GM18873 (cell line): Measurements from ENCODE around the gene HSPA9.

Experiments
- ATAC-seq: cut with Tn5 transposase; IDR thresholded peaks from one replicate; pipeline ENCODE4 v1.9.1; 2021; ENCODE audit warnings: mild to moderate bottlenecking, moderate library complexity, moderate number of reproducible peaks; ENCODE audit not compliant: unreplicated experiment, low FRiP score

The HSPA9 gene

GRCh38 chr5:138596105-138596881 is 21.1 kb upstream of the HSPA9 start:
- no peak for ATAC-seq

GRCh38 chr5:138595180-138595795 is 20.1 kb upstream of the HSPA9 start:
- no peak for ATAC-seq

GRCh38 chr5:138594305-138595058 is 19.3 kb upstream of the HSPA9 start:
- ATAC-seq: no peak

- no peak for ATAC-seq
These were observed 13.0 kb upstream of the HSPA9 start for GRCh38 chr5:138588013-138588788.

DNA sequence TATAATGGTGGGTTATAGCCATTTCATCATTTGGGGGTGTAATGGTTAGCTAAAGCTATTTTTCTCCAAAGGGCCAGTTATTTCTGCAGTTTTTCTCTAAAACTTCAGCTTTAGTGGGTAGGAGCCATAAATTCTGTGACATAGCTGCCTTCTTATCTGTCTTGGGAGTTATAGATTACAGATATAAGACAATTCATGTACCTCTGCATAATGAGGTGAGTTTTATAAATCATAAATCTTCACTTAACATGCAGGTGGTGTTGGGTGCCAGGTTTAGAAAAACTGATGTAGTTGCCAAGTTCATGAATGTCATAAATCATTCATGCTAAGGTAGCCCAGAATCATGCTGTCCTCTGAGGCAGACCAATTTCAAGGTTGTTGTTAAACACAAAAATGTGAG is 10.0 kb upstream of the HSPA9 start:
- no peak for ATAC-seq

DNA sequence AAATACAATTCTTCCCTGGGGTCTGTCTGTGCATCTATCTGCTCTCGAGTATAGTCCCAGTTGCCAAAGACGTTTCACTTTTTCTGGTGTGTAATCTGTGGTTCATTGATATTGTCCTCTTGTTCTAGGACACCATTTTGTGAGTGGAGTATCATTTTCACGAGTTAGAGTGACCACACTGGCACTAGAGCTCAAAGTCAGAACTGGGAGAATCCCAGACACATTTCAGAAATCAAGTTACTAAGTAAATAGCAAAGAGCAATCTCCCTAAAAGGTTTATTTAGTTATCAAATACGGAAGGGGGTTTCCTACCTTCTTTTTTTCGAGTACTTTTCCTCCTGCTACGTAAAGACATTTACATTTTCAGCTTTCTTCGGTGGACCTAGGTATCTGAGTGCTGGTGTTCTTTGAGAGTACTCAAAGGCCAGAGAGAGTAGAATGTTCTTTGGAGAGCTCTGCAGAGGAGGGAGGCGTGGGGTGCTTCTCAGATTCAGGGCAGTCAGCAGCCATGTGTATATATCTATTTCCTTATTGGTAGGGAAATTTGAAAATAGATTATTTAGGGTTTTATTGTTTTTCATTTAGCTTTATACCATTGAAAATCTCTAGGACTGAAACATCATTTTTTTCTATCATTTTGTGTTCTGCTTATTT is 8.9 kb upstream of the HSPA9 start:
- no peak for ATAC-seq

GRCh38 chr5:138582959-138583358 is 7.8 kb upstream of the HSPA9 start:
- ATAC-seq: no peak

DNA sequence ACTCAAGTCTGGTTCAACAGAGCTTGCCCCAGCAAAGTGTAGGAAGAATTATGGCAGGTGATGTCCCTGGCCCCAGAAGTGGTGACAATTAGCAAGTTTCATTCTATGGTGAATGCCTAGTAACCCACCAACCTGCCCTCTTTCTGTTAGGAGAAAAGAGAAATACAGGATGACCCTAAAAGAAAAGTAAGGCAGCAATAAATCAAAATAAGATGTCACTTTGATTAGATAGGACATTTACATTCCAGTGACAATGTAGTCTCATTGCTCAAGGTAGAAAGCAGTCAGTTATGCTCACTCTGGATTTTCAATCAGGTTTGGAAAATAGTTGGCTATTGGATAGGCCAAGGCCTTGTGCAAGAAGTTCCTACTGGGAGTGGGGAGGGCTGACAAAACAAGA is 5.6 kb upstream of the HSPA9 start:
- ATAC-seq: no peak

GRCh38 chr5:138580001-138580400 is 4.8 kb upstream of the HSPA9 start:
- ATAC-seq: no peak

DNA sequence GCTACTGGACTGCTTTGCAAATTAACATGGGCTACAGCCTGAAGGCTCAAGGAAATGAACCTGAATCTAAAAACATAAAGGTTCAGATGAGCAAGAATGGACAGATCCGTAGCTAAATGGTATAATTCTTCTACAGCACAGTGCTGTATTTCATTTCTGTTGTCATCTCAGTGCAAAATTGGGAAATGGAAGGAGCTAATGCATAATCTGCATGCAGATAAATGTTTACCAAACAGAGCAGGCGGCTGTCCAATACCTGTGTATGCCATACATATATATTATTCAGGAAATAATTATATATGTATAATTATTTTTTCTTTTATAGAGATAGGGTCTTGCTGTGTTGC is 4.3 kb upstream of the HSPA9 start:
- no peak for ATAC-seq

- no peak for ATAC-seq
These were observed 2.3 kb upstream of the HSPA9 start for GRCh38 chr5:138577452-138577851.

DNA sequence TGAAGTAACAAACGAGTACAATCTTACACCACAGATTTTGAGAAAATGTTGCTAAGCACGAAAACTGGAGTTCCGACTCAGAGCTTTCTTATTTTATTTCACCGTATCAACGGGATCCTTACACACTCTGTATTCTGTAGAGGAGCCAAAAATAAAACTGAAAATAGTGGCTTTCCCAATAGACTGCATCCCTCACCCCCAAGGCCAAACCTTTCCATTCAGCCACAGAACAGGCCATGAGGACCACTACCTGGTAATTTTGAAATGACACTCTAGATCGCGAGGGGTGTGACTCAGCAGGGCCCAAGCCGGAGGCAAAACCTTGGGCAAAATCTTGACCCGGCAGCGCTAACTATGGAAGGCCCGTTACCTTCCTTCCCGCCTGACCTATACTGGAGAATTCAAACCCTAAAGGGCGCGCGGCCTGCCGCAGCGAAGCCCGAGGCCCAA is 432 bp downstream of the HSPA9 start:
- no peak for ATAC-seq

- no peak for ATAC-seq
These were observed 1.1 kb downstream of the HSPA9 start for GRCh38 chr5:138573949-138574670.

- no peak for ATAC-seq
These were observed 2.0 kb downstream of the HSPA9 start for GRCh38 chr5:138573223-138573622.

GRCh38 chr5:138570871-138571270 is 4.3 kb downstream of the HSPA9 start:
- no peak for ATAC-seq

DNA sequence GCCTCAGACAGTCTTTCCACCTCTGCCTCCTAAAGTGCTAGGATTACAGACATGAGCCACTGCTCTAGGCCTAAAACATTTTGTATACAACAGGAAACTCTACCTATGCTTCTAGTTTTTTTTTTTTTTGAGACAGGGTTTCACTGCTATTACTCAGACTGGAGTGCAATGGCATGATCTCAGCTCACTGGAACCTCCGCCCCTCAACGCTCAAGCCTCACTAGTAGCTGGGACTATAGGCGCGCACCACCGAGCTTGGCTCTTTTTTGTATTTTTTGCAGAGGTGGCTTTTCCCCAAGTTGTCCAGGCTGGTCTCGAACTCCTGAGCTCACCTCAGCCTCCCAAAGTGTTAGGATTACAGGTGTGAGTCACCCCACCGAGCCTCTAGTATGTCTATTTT is 5.4 kb downstream of the HSPA9 start:
- ATAC-seq: no peak

DNA sequence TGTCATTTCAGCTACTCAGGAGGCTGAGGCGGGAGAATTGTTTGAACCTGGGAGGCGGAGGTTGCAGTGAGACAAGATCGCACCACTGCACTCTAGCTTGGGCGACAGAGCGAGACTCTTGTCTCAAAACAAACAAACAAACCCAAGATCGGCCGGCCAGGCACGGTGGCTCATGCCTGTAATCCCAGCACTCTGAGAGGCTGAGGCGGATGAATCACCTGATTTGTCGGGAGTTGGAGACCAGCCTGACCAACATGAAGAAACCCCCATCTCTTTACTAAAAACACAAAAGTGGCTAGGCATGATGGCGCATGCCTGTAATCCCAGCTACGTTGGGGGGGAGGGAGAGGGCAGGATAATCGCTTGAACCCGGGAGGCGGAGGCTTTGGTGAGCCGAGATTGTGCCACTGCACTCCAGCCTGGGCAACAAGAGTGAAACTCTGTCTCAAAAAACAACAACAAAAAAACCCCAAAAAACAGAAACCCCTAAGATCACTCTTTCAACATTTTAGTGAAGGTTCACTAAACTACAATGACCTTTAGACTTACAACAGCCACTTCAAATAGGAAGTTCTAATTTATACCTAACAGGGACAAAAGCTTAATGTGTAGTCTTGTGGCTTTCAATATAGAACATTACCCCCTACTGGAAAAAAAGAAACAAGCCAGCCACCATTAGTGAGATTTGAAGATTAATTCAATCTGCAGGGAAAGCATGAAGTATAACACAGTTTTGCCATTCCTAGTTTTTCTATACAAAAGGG is 7.0 kb downstream of the HSPA9 start:
- no peak for ATAC-seq

- no peak for ATAC-seq
These were observed 8.4 kb downstream of the HSPA9 start for GRCh38 chr5:138566792-138567191.
